ENCODE results near the gene SPATA13.
"Not testable (repeated sequence)": the region's sequence is repeated elsewhere in the genome, so short reads cannot be mapped to it uniquely, and the experiment has no call there.

SPATA13 gene

GRCh38 chr13:24349778-24350664 lies 189.5 kb downstream of the SPATA13 start:
- DNase-seq, H3K36me3 Mint-ChIP-seq, H3K9me3 Mint-ChIP-seq, CTCF ChIA-PET, H3K27ac Mint-ChIP-seq, H3K27me3 Mint-ChIP-seq, H3K4me3 Mint-ChIP-seq, H3K4me1 Mint-ChIP-seq: not testable (repeated sequence)

- no peak for DNase-seq
- Mint-ChIP-seq H3K4me1 (no peaks in the 10 kb centered on the region), H3K9me3 (peaks cover under 1% of the 10 kb centered on the region), H3K27ac (no peak overlapping the region), H3K27me3 (peaks cover 4% of the 10 kb centered on the region), H3K4me3 (no peak overlapping the region), H3K36me3 (no peaks in the 10 kb centered on the region)
- CTCF ChIA-PET = no interaction called here
Observed at GRCh38 chr13:24351423-24351822, 190.9 kb downstream of the SPATA13 start.

- no peak overlapping the region for H3K27ac Mint-ChIP-seq
- CTCF ChIA-PET = no interaction called here
- no peak overlapping the region for H3K4me3 Mint-ChIP-seq
- no peaks in the 10 kb centered on the region for H3K9me3 Mint-ChIP-seq
- H3K27me3 Mint-ChIP-seq = peaks cover 4% of the 10 kb centered on the region
- DNase-seq = no peak
- H3K4me1 Mint-ChIP-seq = no peaks in the 10 kb centered on the region
- H3K36me3 Mint-ChIP-seq = no peaks in the 10 kb centered on the region
Observed at GRCh38 chr13:24353736-24354135, 193.2 kb downstream of the SPATA13 start.

- no peaks in the 10 kb centered on the region for H3K9me3 Mint-ChIP-seq
- H3K27ac Mint-ChIP-seq = no peak overlapping the region
- H3K27me3 Mint-ChIP-seq = peaks cover 4% of the 10 kb centered on the region
- H3K4me3 Mint-ChIP-seq = no peak overlapping the region
- CTCF ChIA-PET = no interaction called here
- DNase-seq = no peak
- no peaks in the 10 kb centered on the region for H3K4me1 Mint-ChIP-seq
- no peaks in the 10 kb centered on the region for H3K36me3 Mint-ChIP-seq
Observed at GRCh38 chr13:24355103-24355502, 194.6 kb downstream of the SPATA13 start.

GRCh38 chr13:24356270-24356669 lies 195.8 kb downstream of the SPATA13 start:
- Mint-ChIP-seq H3K4me3 (no peak overlapping the region), H3K4me1 (no peaks in the 10 kb centered on the region), H3K27ac (no peak overlapping the region), H3K27me3 (peaks cover 4% of the 10 kb centered on the region), H3K36me3 (no peaks in the 10 kb centered on the region), H3K9me3 (no peaks in the 10 kb centered on the region)
- CTCF ChIA-PET = no interaction called here
- DNase-seq = no peak
